Measurements from ENCODE around the gene DYTN. TPM values are rescaled to one million over a fixed set of nuclear protein-coding genes. Genes with fewer than 3 reads are reported as not detected.

The DYTN gene
- total RNA-seq, 1 donor from 2014 or later = not detected

GRCh38 chr2:206610451-206610850, 107.7 kb downstream of the DYTN start:
- no peak for DNase-seq

DNA sequence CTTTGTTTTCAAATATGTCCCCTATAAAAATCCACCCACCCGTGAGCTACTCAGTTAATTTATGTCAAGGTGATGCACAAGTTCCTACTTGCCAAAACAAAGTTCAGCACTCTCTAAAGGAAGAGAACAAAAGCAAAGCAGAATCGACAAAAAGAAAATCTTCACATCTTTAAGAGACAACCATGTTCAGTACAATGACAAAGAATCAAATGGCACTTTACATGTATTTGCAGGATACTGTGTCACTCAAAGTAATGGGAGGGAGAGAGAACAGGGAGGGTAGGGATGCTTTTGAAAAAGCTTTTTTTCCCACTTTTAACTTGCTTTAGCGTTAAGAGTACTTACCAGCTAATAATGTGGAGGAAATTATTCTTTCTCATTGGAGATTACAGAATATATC, 115.0 kb downstream of the DYTN start:
- DNase-seq = no peak

Other genes with a start within 250 kb of the DYTN start
- gene FAM237A, start 75.9 kb downstream of the DYTN start, total RNA-seq = not detected in 2 replicates
- 0.33 TPM in 1 of 2 replicates, not detected in the other for gene MDH1B, start 46.9 kb upstream of the DYTN start, total RNA-seq
- 43.1 and 51.3 TPM in 2 replicates for gene FASTKD2, start 47.2 kb upstream of the DYTN start, total RNA-seq
- not detected in 2 replicates for gene CPO, start 221.1 kb upstream of the DYTN start, total RNA-seq

Measured in dermis blood vessel endothelial cell (primary cell).